ENCODE measurements around the gene APOL5. TPM values are rescaled to one million over a fixed set of nuclear protein-coding genes. Genes with fewer than 3 reads are reported as not detected.
"Not testable (repeated sequence)": the region's sequence is repeated elsewhere in the genome, so short reads cannot be mapped to it uniquely, and the experiment has no call there.

The APOL5 gene
- total RNA-seq, 2 donors from 2014 or later = not detected

DNA sequence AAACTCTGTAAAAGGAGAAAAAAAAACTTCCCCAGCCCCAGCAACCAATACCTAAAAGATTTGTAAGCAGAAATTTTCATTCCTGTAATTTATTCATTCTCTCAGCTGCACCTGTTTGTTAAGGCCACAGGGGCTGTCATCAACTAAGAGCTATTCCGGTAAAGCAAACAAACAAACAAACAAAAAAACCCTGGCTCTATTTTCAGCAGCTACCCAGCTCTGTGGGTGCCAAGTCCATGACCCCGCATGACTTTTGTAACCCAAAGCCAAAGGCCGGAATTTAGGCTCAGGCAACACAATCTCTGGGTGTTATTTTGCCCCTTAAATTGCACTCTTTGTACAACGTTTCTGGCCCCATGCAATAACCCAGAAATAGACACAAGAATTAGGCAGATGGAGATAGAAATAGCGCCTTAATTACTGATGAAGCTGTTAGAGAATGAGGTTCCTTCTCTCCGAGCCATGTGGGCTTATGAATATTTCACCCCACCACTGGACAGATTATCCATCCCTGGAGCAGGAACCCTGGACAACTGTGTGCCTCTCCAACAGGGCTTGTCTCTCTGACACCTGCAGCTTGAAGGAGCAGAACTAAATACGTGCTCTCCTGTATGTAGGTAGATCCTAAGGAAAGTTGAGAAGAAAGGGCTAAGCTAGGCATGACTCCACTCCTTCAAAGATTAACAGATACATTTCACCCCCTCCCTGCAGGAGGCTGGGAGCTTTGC, 40.0 kb upstream of the APOL5 start:
- no peak overlapping the region for H3K4me3 Mint-ChIP-seq
- Histone ChIP-seq H3K9me3 (ENCODE audit: control insufficient read depth, low read length) (peaks cover 29% of the 10 kb centered on the region), H3K36me3 (ENCODE audit: control insufficient read depth, insufficient read depth, low read length) (no peaks in the 10 kb centered on the region), H3K4me1 (ENCODE audit: control insufficient read depth, insufficient read depth, low read length) (no peaks in the 10 kb centered on the region), H3K27ac (ENCODE audit: low read depth, low read length) (no peak overlapping the region), H3K9ac (ENCODE audit: extremely low read depth, low read length, poor library complexity, severe bottlenecking) (no peak overlapping the region), H3K4me3 (ENCODE audit: low read length) (no peak overlapping the region), H3K27me3 (ENCODE audit: control insufficient read depth, insufficient read depth, low read length, poor library complexity, severe bottlenecking) (no peaks in the 10 kb centered on the region)
- 79 to 91% methylated on average over 7 of the region's 7 CpGs for WGBS, 2 experiments (ENCODE audit: insufficient coverage in 1 of 2, insufficient read length in 1 of 2)
- peaks cover 9% of the 10 kb centered on the region for H3K4me1 Mint-ChIP-seq
- TF ChIP-seq, protein P1, sequence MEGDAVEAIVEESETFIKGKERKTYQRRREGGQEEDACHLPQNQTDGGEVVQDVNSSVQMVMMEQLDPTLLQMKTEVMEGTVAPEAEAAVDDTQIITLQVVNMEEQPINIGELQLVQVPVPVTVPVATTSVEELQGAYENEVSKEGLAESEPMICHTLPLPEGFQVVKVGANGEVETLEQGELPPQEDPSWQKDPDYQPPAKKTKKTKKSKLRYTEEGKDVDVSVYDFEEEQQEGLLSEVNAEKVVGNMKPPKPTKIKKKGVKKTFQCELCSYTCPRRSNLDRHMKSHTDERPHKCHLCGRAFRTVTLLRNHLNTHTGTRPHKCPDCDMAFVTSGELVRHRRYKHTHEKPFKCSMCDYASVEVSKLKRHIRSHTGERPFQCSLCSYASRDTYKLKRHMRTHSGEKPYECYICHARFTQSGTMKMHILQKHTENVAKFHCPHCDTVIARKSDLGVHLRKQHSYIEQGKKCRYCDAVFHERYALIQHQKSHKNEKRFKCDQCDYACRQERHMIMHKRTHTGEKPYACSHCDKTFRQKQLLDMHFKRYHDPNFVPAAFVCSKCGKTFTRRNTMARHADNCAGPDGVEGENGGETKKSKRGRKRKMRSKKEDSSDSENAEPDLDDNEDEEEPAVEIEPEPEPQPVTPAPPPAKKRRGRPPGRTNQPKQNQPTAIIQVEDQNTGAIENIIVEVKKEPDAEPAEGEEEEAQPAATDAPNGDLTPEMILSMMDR (conservative IDR thresholded peaks at IDR 0.05) = no peak
- H3K9me3 Mint-ChIP-seq = peaks cover 39% of the 10 kb centered on the region
- no peak overlapping the region for H3K27ac Mint-ChIP-seq
- DNase-seq = no peak
- no peaks in the 10 kb centered on the region for H3K36me3 Mint-ChIP-seq (ENCODE audit: low read depth)
- H3K27me3 Mint-ChIP-seq (ENCODE audit: insufficient read depth) = no peaks in the 10 kb centered on the region

DNA sequence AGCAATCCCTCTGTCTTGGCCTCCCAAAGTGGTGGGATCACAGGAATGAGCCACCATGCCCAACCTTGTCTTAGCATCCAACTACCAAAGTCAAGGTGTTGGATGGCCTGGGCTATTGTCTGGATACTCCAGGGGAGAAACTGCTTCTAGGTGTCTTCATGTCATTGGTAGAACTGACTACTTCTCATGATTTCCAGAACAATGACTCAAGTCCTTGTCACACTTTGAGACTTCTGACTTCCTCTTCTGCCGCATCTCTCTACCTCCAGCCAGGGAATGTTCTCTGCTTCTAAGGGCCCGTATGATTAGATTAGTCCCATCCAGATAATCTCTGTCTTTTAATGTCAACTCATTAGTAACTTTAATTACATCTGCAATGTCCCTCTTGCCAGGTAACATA, 38.8 kb upstream of the APOL5 start:
- H3K27ac Mint-ChIP-seq = no peak overlapping the region
- Histone ChIP-seq H3K4me3 (ENCODE audit: low read length) (no peak overlapping the region), H3K9ac (ENCODE audit: extremely low read depth, low read length, poor library complexity, severe bottlenecking) (no peak overlapping the region), H3K27ac (ENCODE audit: low read depth, low read length) (no peak overlapping the region), H3K27me3 (ENCODE audit: control insufficient read depth, insufficient read depth, low read length, poor library complexity, severe bottlenecking) (no peaks in the 10 kb centered on the region), H3K4me1 (ENCODE audit: control insufficient read depth, insufficient read depth, low read length) (no peaks in the 10 kb centered on the region), H3K36me3 (ENCODE audit: control insufficient read depth, insufficient read depth, low read length) (no peaks in the 10 kb centered on the region), H3K9me3 (ENCODE audit: control insufficient read depth, low read length) (peaks cover 29% of the 10 kb centered on the region)
- DNase-seq = no peak
- 88 to 94% methylated on average over 2 of the region's 2 CpGs for WGBS, 2 experiments (ENCODE audit: insufficient coverage in 1 of 2, insufficient read length in 1 of 2)
- peaks cover 31% of the 10 kb centered on the region for H3K9me3 Mint-ChIP-seq
- no peaks in the 10 kb centered on the region for H3K36me3 Mint-ChIP-seq (ENCODE audit: low read depth)
- H3K4me1 Mint-ChIP-seq = peaks cover 9% of the 10 kb centered on the region
- H3K27me3 Mint-ChIP-seq (ENCODE audit: insufficient read depth) = peaks cover 6% of the 10 kb centered on the region
- TF ChIP-seq, protein P1 (conservative IDR thresholded peaks at IDR 0.05) = no peak
- no peak overlapping the region for H3K4me3 Mint-ChIP-seq

DNA sequence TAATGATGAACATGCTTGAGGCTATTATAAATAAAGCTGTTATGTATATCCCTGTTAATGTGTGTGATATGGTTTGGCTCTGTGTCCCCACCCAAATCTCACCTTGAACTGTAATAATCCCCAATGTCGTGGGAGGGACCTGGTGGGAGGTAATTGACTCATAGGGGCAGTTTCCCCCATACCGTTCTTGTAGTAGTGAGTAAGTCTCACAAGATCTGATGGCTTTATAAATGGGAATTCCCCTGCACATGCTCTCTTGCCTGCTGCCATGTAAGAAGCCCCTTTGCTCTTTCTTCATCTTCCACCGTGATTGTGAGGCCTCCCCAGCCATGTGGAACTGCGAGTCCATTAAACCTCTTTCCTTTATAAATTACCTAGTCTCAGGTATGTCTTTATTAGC, 38.2 kb upstream of the APOL5 start:
- not testable (repeated sequence) for H3K9ac ChIP-seq (ENCODE audit: extremely low read depth, low read length, poor library complexity, severe bottlenecking); H3K27ac Mint-ChIP-seq; H3K36me3 Mint-ChIP-seq (ENCODE audit: low read depth); DNase-seq; H3K27me3 Mint-ChIP-seq (ENCODE audit: insufficient read depth); H3K4me3 ChIP-seq (ENCODE audit: low read length); H3K4me1 Mint-ChIP-seq; H3K27me3 ChIP-seq (ENCODE audit: control insufficient read depth, insufficient read depth, low read length, poor library complexity, severe bottlenecking); H3K4me1 ChIP-seq (ENCODE audit: control insufficient read depth, insufficient read depth, low read length); H3K27ac ChIP-seq (ENCODE audit: low read depth, low read length); H3K36me3 ChIP-seq (ENCODE audit: control insufficient read depth, insufficient read depth, low read length); H3K4me3 Mint-ChIP-seq
- 67 to 80% methylated on average over 1 to 4 of the region's 4 CpGs for WGBS, 2 experiments (ENCODE audit: insufficient coverage in 1 of 2, insufficient read length in 1 of 2)
- peaks cover 27% of the 10 kb centered on the region for H3K9me3 Mint-ChIP-seq
- H3K9me3 ChIP-seq (ENCODE audit: control insufficient read depth, low read length) = peaks cover 29% of the 10 kb centered on the region
